ENCODE results near the gene VKORC1.

VKORC1 gene

DNA sequence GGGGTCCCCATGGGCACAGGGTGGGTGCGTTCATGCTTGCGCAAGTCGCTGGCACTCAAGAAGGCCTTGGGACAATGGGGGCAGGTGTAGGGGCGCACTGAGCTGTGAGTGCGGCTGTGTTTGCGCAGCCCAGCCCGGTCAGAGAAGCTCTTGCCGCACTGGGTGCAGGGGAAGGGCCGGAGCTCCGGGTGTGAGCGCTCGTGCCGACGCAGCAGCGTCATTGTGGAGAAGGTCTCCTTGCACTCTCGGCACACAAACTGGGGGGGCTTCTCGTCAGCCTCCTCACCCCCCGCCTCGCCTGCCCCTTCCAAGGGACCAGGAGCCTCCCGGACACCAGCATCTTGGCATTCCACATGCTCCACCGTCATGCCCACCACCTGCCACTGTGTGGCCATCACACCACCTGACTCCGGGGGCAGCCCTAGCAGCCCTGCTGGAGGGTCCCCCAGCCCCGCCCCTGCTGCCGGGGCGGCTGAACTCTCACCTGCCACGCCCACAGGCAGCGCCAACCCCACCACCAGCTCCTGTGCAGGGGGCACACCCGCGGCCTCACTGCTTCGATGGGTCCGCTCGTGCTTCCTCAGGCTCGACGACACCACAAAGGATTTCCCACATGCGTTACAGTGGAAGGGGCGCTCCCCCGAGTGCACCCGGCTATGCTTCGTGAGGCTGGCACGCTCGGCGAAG lies 33.3 kb downstream of the VKORC1 start:
- DNase-seq = no peak

DNA sequence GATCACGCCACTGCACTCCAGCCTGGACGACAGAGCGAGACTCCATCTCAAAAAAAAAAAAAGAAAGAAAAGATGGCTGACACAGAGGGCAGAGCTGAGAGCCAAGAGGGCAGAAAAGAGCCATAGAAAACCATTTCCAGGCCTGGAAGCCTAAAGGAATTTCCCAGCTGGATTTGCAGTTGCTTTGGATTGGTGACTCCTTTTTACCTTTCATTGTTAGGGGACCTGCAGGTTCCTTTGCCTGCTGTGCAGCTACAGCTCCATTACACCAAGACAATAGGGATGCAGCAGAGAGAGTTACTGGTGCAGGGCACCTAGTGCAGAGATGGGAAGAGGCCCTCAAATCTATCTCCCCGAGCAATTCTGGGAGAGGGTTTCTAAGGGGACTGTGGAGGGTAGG lies 39.0 kb downstream of the VKORC1 start:
- no peak for DNase-seq

GRCh38 chr16:31052114-31052513 lies 42.5 kb downstream of the VKORC1 start:
- peak; percentile 57 for DNase-seq

- DNase-seq = no peak
Measured at GRCh38 chr16:31050280-31051030, 44.1 kb downstream of the VKORC1 start.

DNA sequence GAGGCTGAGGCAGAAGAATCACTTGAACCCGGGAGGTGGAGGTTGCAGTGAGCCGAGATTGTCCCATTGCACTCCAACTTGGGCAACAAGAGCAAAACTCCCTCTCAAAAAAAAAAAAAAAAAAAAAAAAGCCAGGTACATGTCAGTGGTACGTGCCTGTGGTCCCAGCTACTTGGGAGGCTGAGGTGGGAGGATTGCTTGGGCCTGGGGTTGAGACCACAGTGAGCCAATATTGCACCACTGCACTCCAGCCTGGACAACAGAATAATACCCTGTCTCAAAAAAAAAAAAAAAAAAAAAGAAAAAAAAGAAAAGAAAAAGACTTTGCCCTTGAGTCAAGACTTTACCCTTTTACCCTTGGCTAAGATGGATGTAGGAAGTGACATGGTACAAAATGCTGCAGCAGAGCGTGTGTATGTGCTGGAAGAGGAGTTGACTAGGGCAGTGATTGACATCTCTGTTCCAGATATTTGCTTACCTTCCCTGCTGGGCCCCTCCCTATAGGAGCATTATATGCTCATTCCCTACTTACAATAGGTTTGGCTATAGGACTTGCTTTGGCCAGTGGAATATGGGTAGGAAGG lies 50.6 kb downstream of the VKORC1 start:
- DNase-seq = no peak

DNA sequence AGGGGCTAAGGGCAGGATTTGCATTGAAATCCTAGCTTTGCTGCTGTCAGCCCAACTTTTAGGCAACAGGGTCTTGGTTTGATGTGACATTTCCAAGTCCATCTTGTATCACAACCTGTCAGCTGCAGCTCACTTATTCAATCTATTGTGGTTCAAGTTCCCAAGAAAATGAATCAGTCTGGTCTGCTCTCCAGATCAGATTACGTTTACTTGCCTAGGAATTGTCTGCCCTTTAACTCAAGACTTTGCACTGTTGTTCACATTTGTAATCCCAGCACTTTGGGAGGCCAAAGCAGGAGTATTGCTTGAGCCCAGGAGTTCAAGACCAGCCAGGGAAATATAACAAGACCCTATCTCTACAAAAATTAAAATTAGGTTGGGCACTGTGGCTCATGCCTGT lies 51.2 kb downstream of the VKORC1 start:
- no peak for DNase-seq

DNA sequence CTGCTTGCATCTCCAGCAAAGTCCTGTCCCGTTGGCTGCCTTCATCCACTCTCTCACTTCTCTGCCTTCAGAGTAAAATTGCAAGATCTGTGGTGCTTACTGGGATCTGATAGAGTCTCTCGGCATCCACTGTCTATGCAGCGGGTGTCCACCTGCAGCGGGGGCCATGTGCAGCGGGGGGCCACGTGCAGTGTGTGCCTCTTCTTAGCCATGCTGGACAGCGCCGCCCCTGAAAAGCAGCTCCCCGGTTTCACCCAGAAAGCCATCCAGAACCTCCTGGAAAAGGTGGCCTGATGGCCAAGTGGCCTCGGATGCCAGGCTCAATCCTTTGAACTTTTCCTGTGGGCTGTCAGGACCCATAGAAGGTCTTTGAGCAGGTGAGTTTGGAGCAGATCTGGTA lies 51.7 kb downstream of the VKORC1 start:
- DNase-seq = no peak
